HCT116 (cell line): ENCODE results near the gene HEMK1. TPM values are rescaled to one million over a fixed set of nuclear protein-coding genes. Genes with fewer than 3 reads are reported as not detected.
A peak's percentile ranks its signal among the peaks of the same experiment; 100 is the strongest.

Experiments
- ATAC-seq: fragments of 200-7000 bp; cut with Tn5 transposase; 2 replicates; pipeline ENCODE4 v1.9.1; 2020; ENCODE audit warnings: mild to moderate bottlenecking, moderate library complexity
- BruUV-seq: library from RNA; stranded (reverse); fragments of 400-500 nt; replicated peaks from 2 replicates; lab custom pipeline; 2021; lab: Mats Ljungman, UMichigan
- CTCF ChIA-PET: fragments of 300-600 bp; sonication (Branson Sonifier 250); formaldehyde crosslinking; loops from one replicate; lab custom pipeline; 2021; ENCODE audit warnings: antibody characterized with exemption; lab: Charles Lee
- POLR2A ChIA-PET: fragments of 300-600, 350-600 bp; sonication (Branson Sonifier 250); formaldehyde crosslinking; loops from one replicate; lab custom pipeline; 2021; ENCODE audit warnings: antibody characterized with exemption; lab: Charles Lee
- RAD21 ChIA-PET, 2 experiments: fragments of 300-600 bp; sonication (Branson Sonifier 250); formaldehyde crosslinking; loops; one replicate each; lab custom pipeline; 2023; ENCODE audit warnings: low total read pairs in 2 of 2; ENCODE audit not compliant: uncharacterized antibody in 2 of 2, unreplicated experiment in 2 of 2, low non-redundant PET in 1 of 2; lab: Charles Lee
- DNase-seq: peaks from one replicate; pipeline ENCODE4 v3.0.0-alpha.2; 2010; ENCODE audit warnings: low read depth, low spot score
- H2AFZ ChIP-seq: fragments of 200-600 bp; shearing (Covaris generic), sonication (generic); 2 replicates; pipeline ENCODE4 v1.6.1; 2017; ENCODE audit warnings: low read depth, mixed run types, mixed read lengths, antibody characterized with exemption, low read length; ENCODE audit not compliant: poor library complexity, severe bottlenecking
- H3K27ac ChIP-seq: 2 replicates; pipeline ENCODE4 v1.5.1; 2012; ENCODE audit warnings: low read depth, low read length
- H3K27me3 ChIP-seq: fragments of 200-600 bp; sonication (generic); 2 replicates; pipeline ENCODE4 v1.6.1; 2016; ENCODE audit warnings: mixed run types, low read length, mixed read lengths; ENCODE audit not compliant: insufficient read depth
- H3K36me3 ChIP-seq, 2 experiments: fragments of 200-500 bp in 1 of 2; fragments of 200-600 bp in 1 of 2; sonication (Bioruptor generic) in 1 of 2; sonication (generic) in 1 of 2; 2 replicates each; pipeline versions ENCODE4 v1.5.1 to v1.6.1; 2014 to 2016; ENCODE audit warnings: low read length in 2 of 2, inconsistent platforms in 1 of 2, mixed read lengths in 1 of 2, mixed run types in 1 of 2; ENCODE audit not compliant: insufficient read depth in 2 of 2, control insufficient read depth in 1 of 2
- H3K4me1 ChIP-seq, 2 experiments: fragments of 200-600 bp in 1 of 2; sonication (generic) in 1 of 2; 2 replicates each; pipeline versions ENCODE4 v1.5.1 to v1.6.1; 2012 to 2017; ENCODE audit warnings: low read length in 2 of 2, inconsistent platforms in 1 of 2, mild to moderate bottlenecking in 1 of 2, mixed read lengths in 1 of 2, mixed run types in 1 of 2, moderate library complexity in 1 of 2; ENCODE audit not compliant: insufficient read depth in 2 of 2, control insufficient read depth in 1 of 2
- H3K4me2 ChIP-seq: fragments of 200-600 bp; sonication (generic); 2 replicates; pipeline ENCODE4 v1.6.1; 2017; ENCODE audit warnings: mixed run types, low read length, mixed read lengths
- H3K4me3 ChIP-seq, 2 experiments: fragments of 200-600 bp in 1 of 2; sonication (generic) in 1 of 2; replicated peaks in 1 of 2; 2 replicates each; pipeline ENCODE4 v1.5.1; 2011 to 2016; ENCODE audit warnings: low read length in 2 of 2, control low read depth in 1 of 2, low read depth in 1 of 2, mild to moderate bottlenecking in 1 of 2, mixed read lengths in 1 of 2, mixed run types in 1 of 2
- H3K79me2 ChIP-seq: fragments of 200-600 bp; sonication (generic); 2 replicates; pipeline ENCODE4 v1.6.1; 2017; ENCODE audit warnings: mild to moderate bottlenecking, mixed run types, low read length, moderate library complexity, mixed read lengths; ENCODE audit not compliant: insufficient read depth
- H3K9ac ChIP-seq: fragments of 200-600 bp; sonication (generic); 2 replicates; pipeline ENCODE4 v1.6.1; 2016; ENCODE audit warnings: low read length, mixed read lengths
- H3K9me2 ChIP-seq: fragments of 200-600 bp; sonication (generic), shearing (Covaris generic); 2 replicates; pipeline ENCODE4 v1.6.1; 2017; ENCODE audit warnings: mixed run types, mild to moderate bottlenecking, moderate library complexity; ENCODE audit not compliant: insufficient read depth
- H3K9me3 ChIP-seq, 2 experiments: fragments of 200-500 bp in 1 of 2; fragments of 200-600 bp in 1 of 2; sonication (Bioruptor generic) in 1 of 2; sonication (generic) in 1 of 2; 2 replicates each; pipeline ENCODE4 v1.6.1; 2014 to 2017; ENCODE audit warnings: low read length in 2 of 2, mixed read lengths in 2 of 2, inconsistent platforms in 1 of 2, low read depth in 1 of 2, mild to moderate bottlenecking in 1 of 2, mixed run types in 1 of 2, moderate library complexity in 1 of 2; ENCODE audit not compliant: control insufficient read depth in 1 of 2, insufficient read depth in 1 of 2
- H4K20me1 ChIP-seq: fragments of 200-600 bp; sonication (generic), shearing (Covaris generic); 2 replicates; pipeline ENCODE4 v1.6.1; 2017; ENCODE audit warnings: mixed run types, mild to moderate bottlenecking, moderate library complexity; ENCODE audit not compliant: insufficient read depth
- CEBPB ChIP-seq: IDR thresholded peaks from 2 replicates; pipeline ENCODE4 v1.6.1; 2012; ENCODE audit warnings: low read depth
- JUND ChIP-seq: IDR thresholded peaks from 2 replicates; pipeline ENCODE4 v1.6.1; 2012
- POLR2A ChIP-seq: IDR thresholded peaks from 2 replicates; pipeline ENCODE4 v1.7.0; 2011; ENCODE audit warnings: borderline replicate concordance; ENCODE audit not compliant: insufficient read depth, insufficient read length; ENCODE audit errors: extremely low read depth
- SP1 ChIP-seq: IDR thresholded peaks from 2 replicates; pipeline ENCODE4 v1.6.1; 2012; ENCODE audit warnings: low read depth
- ZNF274 ChIP-seq: fragments of 200-500 bp; sonication (Bioruptor generic); IDR thresholded peaks from 2 replicates; pipeline ENCODE4 v1.6.1; 2014; ENCODE audit warnings: mild to moderate bottlenecking, low read depth, low read length, inconsistent platforms
- intact Hi-C: fragments of 100-400 bp; cut with micrococcal nuclease; formaldehyde crosslinking; loops from 2 replicates; pipeline ENCODE4 v1.10.0; 2022
- total RNA-seq: library from RNA; stranded (reverse); gene quantifications from one replicate; pipeline ENCODE4 v1.2.1, GENCODE V29; 2021; ENCODE audit not compliant: unreplicated experiment

Gene HEMK1
- total RNA-seq, 1 experiment from 2014 or later: 20.5 TPM

DNA sequence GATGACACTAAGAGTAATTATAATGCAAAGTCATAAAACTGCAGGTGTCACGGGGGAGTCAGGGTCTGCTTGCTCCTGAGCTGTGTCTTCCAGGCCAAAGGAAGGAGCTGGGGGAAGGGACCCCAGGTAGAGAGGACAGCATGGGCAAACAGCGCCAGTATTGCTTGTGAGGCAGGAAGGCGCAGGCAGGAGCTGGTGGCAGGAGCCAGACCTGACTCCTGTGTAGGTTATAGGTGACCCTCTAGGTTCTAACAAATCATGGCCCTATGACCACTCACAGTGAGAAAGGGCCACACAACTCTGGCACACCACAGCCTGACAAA lies 40.4 kb downstream of the HEMK1 start:
- RAD21 ChIA-PET: no interaction called here
- intact Hi-C loops: loop anchor here (5.0 kb wide), 1 partner anchor 262 kb away; the partner anchor contains the start of gene ZMYND10
- Histone ChIP-seq H3K4me2 (no peak overlapping the region), H2AFZ (no peak overlapping the region), H3K36me3 (0 out of 4 replicates have a peak, but pooled peaks cover 0 to 5% of the 10 kb centered on the region in 2 experiments), H3K9me3 (no peaks in the 10 kb centered on the region), H3K79me2 (no peaks in the 10 kb centered on the region; the same call in 1 of the 2 replicates), H3K4me3 (no peak overlapping the region), H3K27ac (no peak overlapping the region), H3K4me1 (peaks cover 9 to 26% of the 10 kb centered on the region in 2 experiments; a peak in 3 of 4 replicates), H3K9ac (no peak overlapping the region), H3K9me2 (no peaks in the 10 kb centered on the region), H4K20me1 (no peaks in the 10 kb centered on the region), H3K27me3 (no peaks in the 10 kb centered on the region)
- POLR2A ChIA-PET: no interaction called here
- ATAC-seq: no peak
- no TSS peak for BruUV-seq
- TF ChIP-seq POLR2A: no peak
- TF ChIP-seq SP1: no peak
- DNase-seq: no peak
- CTCF ChIA-PET: interaction anchor here (1.6 to 1.8 kb wide), 2 partner anchors 8 to 40 kb away, joined by 4 to 8 read pairs; partner anchors contain the start of gene HEMK1

DNA sequence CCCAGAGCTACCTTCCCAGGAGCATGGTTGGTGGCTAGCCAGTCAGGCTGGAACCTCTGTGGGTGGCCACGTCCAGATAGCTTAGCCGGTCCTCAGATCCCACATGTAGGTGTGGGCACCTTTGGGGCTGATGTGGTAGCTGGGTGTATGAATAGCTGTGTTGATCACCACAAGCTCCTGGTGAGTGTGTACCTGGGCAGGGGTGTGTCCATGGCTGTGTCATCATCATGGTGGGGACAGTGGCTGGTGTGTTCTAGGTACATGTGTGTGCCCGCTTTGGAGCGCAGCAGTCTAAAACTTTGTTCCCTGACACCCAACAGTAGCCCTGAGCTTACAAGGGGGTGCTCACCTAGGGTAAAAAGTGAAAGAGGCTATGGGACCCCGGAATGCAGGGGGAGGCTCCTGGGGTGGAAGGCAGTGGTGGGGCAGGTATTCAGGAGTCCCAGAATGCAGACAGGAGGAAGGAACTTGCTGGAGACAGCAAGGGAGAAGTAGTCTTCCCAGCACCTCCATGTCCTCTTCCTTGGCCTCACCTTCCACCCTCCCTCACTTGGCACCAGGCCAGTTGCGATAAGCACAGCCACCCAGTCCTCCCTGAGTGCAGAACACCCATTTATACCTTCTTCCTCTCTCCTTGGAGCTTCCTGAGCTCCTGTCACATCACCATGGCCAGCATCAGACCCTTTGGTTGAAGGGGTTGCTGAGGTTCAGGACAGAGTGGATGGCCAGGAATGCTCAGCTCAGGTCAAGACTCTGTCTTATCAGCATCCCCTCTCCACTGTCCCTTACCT lies 41.1 kb downstream of the HEMK1 start:
- peak overlapping the region; percentile 93 for H3K4me2 ChIP-seq
- H3K4me1 ChIP-seq: peaks cover 9 to 26% of the 10 kb centered on the region in 2 experiments; a peak in 3 of 4 replicates
- H3K9me2 ChIP-seq: no peaks in the 10 kb centered on the region
- DNase-seq (no peak), ATAC-seq (no peak)
- no peak overlapping the region for H3K27ac ChIP-seq
- peak overlapping the region; percentile 54 to 64 for H3K4me3 ChIP-seq
- ChIA-PET RAD21 (interaction anchor here in 1 of 2 experiments (0.6 kb wide), 1 partner anchor 9 kb away, joined by 3 read pairs; no protein-coding TSS in a partner anchor), CTCF (interaction anchor here (1.6 to 1.8 kb wide), 2 partner anchors 9 to 41 kb away, joined by 4 to 8 read pairs; partner anchors contain the start of gene HEMK1), POLR2A (no interaction called here)
- H2AFZ ChIP-seq: no peak overlapping the region
- H3K9me3 ChIP-seq: no peaks in the 10 kb centered on the region
- BruUV-seq: no TSS peak
- 0 out of 4 replicates have a peak, but pooled peaks cover 0 to 5% of the 10 kb centered on the region in 2 experiments for H3K36me3 ChIP-seq
- no peaks in the 10 kb centered on the region; the same call in 1 of the 2 replicates for H3K79me2 ChIP-seq
- intact Hi-C loops: loop anchor here (5.0 kb wide), 1 partner anchor 263 kb away; the partner anchor contains the start of gene ZMYND10
- no peaks in the 10 kb centered on the region for H4K20me1 ChIP-seq
- no peak for TF ChIP-seq JUND
- no peak for TF ChIP-seq ZNF274
- TF ChIP-seq CEBPB: no peak
- no peaks in the 10 kb centered on the region for H3K27me3 ChIP-seq
- peak overlapping the region; percentile 70 for H3K9ac ChIP-seq
